Measurements from ENCODE around the gene SEC14L6.

Gene SEC14L6

GRCh38 chr22:30531651-30532608, 14.6 kb downstream of the SEC14L6 start:
- no peak for DNase-seq

- DNase-seq, result no peak
Measured at GRCh38 chr22:30526656-30527055, 19.9 kb downstream of the SEC14L6 start.

GRCh38 chr22:30523646-30524489, 22.7 kb downstream of the SEC14L6 start:
- DNase-seq, result no peak

- no peak for DNase-seq
Measured at GRCh38 chr22:30521368-30522156, 25.0 kb downstream of the SEC14L6 start.

- no peak for DNase-seq
Measured at GRCh38 chr22:30519842-30520425, 26.6 kb downstream of the SEC14L6 start.

GRCh38 chr22:30516731-30517130, 29.8 kb downstream of the SEC14L6 start:
- DNase-seq, result no peak

GRCh38 chr22:30516273-30516672, 30.3 kb downstream of the SEC14L6 start:
- DNase-seq, result no peak

GRCh38 chr22:30514252-30514651, 32.3 kb downstream of the SEC14L6 start:
- DNase-seq, result no peak

GRCh38 chr22:30513462-30513861, 33.1 kb downstream of the SEC14L6 start:
- DNase-seq, result no peak

GRCh38 chr22:30511911-30512310, 34.6 kb downstream of the SEC14L6 start:
- DNase-seq, result no peak

GRCh38 chr22:30511109-30511508, 35.4 kb downstream of the SEC14L6 start:
- no peak for DNase-seq

- no peak for DNase-seq
Measured at GRCh38 chr22:30508216-30508615, 38.3 kb downstream of the SEC14L6 start.

- DNase-seq, result no peak
Measured at GRCh38 chr22:30507670-30508069, 38.9 kb downstream of the SEC14L6 start.

GRCh38 chr22:30506507-30506968, 40.0 kb downstream of the SEC14L6 start:
- no peak for DNase-seq

- DNase-seq, result no peak
Measured at GRCh38 chr22:30503551-30503950, 43.0 kb downstream of the SEC14L6 start.

GRCh38 chr22:30502911-30503310, 43.6 kb downstream of the SEC14L6 start:
- no peak for DNase-seq

- DNase-seq, result no peak
Measured at GRCh38 chr22:30502153-30502552, 44.4 kb downstream of the SEC14L6 start.

GRCh38 chr22:30500628-30501027, 45.9 kb downstream of the SEC14L6 start:
- DNase-seq, result no peak

GRCh38 chr22:30497466-30498150, 48.9 kb downstream of the SEC14L6 start:
- DNase-seq, result no peak

- DNase-seq, result no peak
Measured at GRCh38 chr22:30495041-30495784, 51.3 kb downstream of the SEC14L6 start.

GRCh38 chr22:30492144-30492543, 54.4 kb downstream of the SEC14L6 start:
- DNase-seq, result no peak
